Measurements from ENCODE around the gene CA9.

The CA9 gene

DNA sequence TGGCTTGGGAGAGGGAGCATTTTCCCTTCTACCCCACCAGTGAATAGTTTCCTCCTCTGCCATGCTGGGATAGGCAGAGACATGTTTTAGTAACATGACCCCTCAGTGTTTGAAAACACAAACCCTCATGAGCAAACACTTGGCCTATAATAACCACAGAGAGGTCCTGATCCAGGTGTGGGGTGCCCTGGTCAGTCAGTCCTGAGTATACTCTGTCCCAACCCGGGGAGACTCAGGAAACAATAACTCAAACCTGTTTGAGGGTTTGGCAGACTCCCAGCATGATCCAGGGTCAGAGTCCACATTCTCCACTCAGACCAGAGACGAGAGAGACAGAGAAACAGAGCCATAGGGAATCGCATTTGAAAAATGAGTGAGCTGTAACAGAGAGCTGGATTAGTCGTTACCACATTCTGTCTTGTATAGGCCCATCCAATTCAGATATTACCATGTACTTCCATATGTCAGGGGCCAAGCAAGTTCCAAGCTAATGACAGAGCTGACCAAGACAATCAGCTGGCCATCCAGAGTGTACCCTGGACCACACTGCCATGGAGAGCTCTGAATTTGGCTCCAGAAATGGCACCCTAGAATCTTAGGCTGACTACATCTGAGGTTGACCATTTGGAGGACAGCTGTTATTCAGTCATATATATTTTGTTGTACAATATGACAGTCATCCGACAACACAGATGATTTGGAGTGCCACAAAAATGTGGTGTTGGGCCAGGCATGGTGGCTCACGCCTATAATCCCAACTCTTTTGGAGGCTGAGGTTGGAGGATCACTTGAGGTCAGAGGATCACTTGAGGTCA lies 4.2 kb upstream of the CA9 start:
- H3K27me3 ChIP-seq (ENCODE audit: control insufficient read depth in 5 of 5, insufficient read depth in 4 of 5, low read length in 5 of 5): no peaks in the 10 kb centered on the region
- H3K36me3 ChIP-seq (ENCODE audit: control insufficient read depth in 5 of 5, insufficient read depth in 5 of 5, low read length in 5 of 5): no peaks in the 10 kb centered on the region
- H3K9me3 ChIP-seq (ENCODE audit: control insufficient read depth in 5 of 5, low read length in 5 of 5): no peaks in the 10 kb centered on the region
- H3K27ac ChIP-seq (ENCODE audit: low read depth, low read length): no peak overlapping the region
- H3K9ac ChIP-seq (ENCODE audit: low read length in 5 of 5): no peak overlapping the region
- peaks cover 0 to 18% (median 16%) of the 10 kb centered on the region in 5 donors for H3K4me1 ChIP-seq (ENCODE audit: control insufficient read depth in 5 of 5, insufficient read depth in 5 of 5, low read length in 5 of 5)
- H3K4me3 ChIP-seq (ENCODE audit: low read depth in 1 of 5, low read length in 5 of 5): no peak overlapping the region

DNA sequence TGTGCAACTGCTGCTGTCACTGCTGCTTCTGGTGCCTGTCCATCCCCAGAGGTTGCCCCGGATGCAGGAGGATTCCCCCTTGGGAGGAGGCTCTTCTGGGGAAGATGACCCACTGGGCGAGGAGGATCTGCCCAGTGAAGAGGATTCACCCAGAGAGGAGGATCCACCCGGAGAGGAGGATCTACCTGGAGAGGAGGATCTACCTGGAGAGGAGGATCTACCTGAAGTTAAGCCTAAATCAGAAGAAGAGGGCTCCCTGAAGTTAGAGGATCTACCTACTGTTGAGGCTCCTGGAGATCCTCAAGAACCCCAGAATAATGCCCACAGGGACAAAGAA lies 265 bp downstream of the CA9 start:
- Histone ChIP-seq H3K27ac (ENCODE audit: low read depth, low read length) (no peak overlapping the region), H3K9ac (ENCODE audit: low read length in 5 of 5) (no peak overlapping the region), H3K4me1 (ENCODE audit: control insufficient read depth in 5 of 5, insufficient read depth in 5 of 5, low read length in 5 of 5) (peaks cover 0 to 19% (median 17%) of the 10 kb centered on the region in 5 donors), H3K9me3 (ENCODE audit: control insufficient read depth in 5 of 5, low read length in 5 of 5) (no peaks in the 10 kb centered on the region), H3K4me3 (ENCODE audit: low read depth in 1 of 5, low read length in 5 of 5) (no peak overlapping the region), H3K36me3 (ENCODE audit: control insufficient read depth in 5 of 5, insufficient read depth in 5 of 5, low read length in 5 of 5) (no peaks in the 10 kb centered on the region), H3K27me3 (ENCODE audit: control insufficient read depth in 5 of 5, insufficient read depth in 4 of 5, low read length in 5 of 5) (peaks cover 0 to 6% (median 0%) of the 10 kb centered on the region in 5 donors)

DNA sequence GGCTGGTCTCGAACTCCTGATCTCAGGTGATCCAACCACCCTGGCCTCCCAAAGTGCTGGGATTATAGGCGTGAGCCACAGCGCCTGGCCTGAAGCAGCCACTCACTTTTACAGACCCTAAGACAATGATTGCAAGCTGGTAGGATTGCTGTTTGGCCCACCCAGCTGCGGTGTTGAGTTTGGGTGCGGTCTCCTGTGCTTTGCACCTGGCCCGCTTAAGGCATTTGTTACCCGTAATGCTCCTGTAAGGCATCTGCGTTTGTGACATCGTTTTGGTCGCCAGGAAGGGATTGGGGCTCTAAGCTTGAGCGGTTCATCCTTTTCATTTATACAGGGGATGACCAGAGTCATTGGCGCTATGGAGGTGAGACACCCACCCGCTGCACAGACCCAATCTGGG lies 1.5 kb downstream of the CA9 start:
- H3K36me3 ChIP-seq (ENCODE audit: control insufficient read depth in 5 of 5, insufficient read depth in 5 of 5, low read length in 5 of 5): no peaks in the 10 kb centered on the region
- H3K27ac ChIP-seq (ENCODE audit: low read depth, low read length): no peak overlapping the region
- H3K9me3 ChIP-seq (ENCODE audit: control insufficient read depth in 5 of 5, low read length in 5 of 5): no peaks in the 10 kb centered on the region
- H3K9ac ChIP-seq (ENCODE audit: low read length in 5 of 5): peak overlapping the region in 2 of 5 donors; percentile 59 to 70
- peaks cover 0 to 6% (median 0%) of the 10 kb centered on the region in 5 donors for H3K27me3 ChIP-seq (ENCODE audit: control insufficient read depth in 5 of 5, insufficient read depth in 4 of 5, low read length in 5 of 5)
- peaks cover 0 to 19% (median 17%) of the 10 kb centered on the region in 5 donors for H3K4me1 ChIP-seq (ENCODE audit: control insufficient read depth in 5 of 5, insufficient read depth in 5 of 5, low read length in 5 of 5)
- H3K4me3 ChIP-seq (ENCODE audit: low read depth in 1 of 5, low read length in 5 of 5): peak overlapping the region in 3 of 5 donors; percentile 57 to 65 (median 64)

DNA sequence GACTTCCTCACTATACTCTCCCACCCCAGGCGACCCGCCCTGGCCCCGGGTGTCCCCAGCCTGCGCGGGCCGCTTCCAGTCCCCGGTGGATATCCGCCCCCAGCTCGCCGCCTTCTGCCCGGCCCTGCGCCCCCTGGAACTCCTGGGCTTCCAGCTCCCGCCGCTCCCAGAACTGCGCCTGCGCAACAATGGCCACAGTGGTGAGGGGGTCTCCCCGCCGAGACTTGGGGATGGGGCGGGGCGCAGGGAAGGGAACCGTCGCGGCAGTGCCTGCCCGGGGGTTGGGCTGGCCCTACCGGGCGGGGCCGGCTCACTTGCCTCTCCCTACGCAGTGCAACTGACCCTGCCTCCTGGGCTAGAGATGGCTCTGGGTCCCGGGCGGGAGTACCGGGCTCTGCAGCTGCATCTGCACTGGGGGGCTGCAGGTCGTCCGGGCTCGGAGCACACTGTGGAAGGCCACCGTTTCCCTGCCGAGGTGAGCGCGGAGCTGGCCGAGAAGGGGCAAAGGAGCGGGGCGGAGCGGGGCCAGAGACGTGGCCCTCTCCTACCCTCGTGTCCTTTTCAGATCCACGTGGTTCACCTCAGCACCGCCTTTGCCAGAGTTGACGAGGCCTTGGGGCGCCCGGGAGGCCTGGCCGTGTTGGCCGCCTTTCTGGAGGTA lies 2.1 kb downstream of the CA9 start:
- Histone ChIP-seq H3K4me3 (ENCODE audit: low read depth in 1 of 5, low read length in 5 of 5) (peak overlapping the region in 4 of 5 donors; percentile 57 to 67 (median 64)), H3K9ac (ENCODE audit: low read length in 5 of 5) (peak overlapping the region in 2 of 5 donors; percentile 59 to 70), H3K27me3 (ENCODE audit: control insufficient read depth in 5 of 5, insufficient read depth in 4 of 5, low read length in 5 of 5) (peaks cover 0 to 6% (median 0%) of the 10 kb centered on the region in 5 donors), H3K36me3 (ENCODE audit: control insufficient read depth in 5 of 5, insufficient read depth in 5 of 5, low read length in 5 of 5) (no peaks in the 10 kb centered on the region), H3K9me3 (ENCODE audit: control insufficient read depth in 5 of 5, low read length in 5 of 5) (no peaks in the 10 kb centered on the region), H3K4me1 (ENCODE audit: control insufficient read depth in 5 of 5, insufficient read depth in 5 of 5, low read length in 5 of 5) (peaks cover 0 to 19% (median 17%) of the 10 kb centered on the region in 5 donors), H3K27ac (ENCODE audit: low read depth, low read length) (no peak overlapping the region)

DNA sequence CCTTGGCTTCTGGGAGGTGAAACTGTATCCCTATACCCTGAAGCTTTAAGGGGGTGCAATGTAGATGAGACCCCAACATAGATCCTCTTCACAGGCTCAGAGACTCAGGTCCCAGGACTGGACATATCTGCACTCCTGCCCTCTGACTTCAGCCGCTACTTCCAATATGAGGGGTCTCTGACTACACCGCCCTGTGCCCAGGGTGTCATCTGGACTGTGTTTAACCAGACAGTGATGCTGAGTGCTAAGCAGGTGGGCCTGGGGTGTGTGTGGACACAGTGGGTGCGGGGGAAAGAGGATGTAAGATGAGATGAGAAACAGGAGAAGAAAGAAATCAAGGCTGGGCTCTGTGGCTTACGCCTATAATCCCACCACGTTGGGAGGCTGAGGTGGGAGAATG lies 5.4 kb downstream of the CA9 start:
- no peak overlapping the region for H3K9ac ChIP-seq (ENCODE audit: low read length in 5 of 5)
- H3K36me3 ChIP-seq (ENCODE audit: control insufficient read depth in 5 of 5, insufficient read depth in 5 of 5, low read length in 5 of 5): peaks cover 0 to 24% (median 18%) of the 10 kb centered on the region in 5 donors
- H3K4me3 ChIP-seq (ENCODE audit: low read depth in 1 of 5, low read length in 5 of 5): no peak overlapping the region
- peaks cover 0 to 6% (median 0%) of the 10 kb centered on the region in 5 donors for H3K27me3 ChIP-seq (ENCODE audit: control insufficient read depth in 5 of 5, insufficient read depth in 4 of 5, low read length in 5 of 5)
- H3K27ac ChIP-seq (ENCODE audit: low read depth, low read length): no peak overlapping the region
- H3K9me3 ChIP-seq (ENCODE audit: control insufficient read depth in 5 of 5, low read length in 5 of 5): no peaks in the 10 kb centered on the region
- peaks cover 0 to 13% (median 11%) of the 10 kb centered on the region in 5 donors for H3K4me1 ChIP-seq (ENCODE audit: control insufficient read depth in 5 of 5, insufficient read depth in 5 of 5, low read length in 5 of 5)

DNA sequence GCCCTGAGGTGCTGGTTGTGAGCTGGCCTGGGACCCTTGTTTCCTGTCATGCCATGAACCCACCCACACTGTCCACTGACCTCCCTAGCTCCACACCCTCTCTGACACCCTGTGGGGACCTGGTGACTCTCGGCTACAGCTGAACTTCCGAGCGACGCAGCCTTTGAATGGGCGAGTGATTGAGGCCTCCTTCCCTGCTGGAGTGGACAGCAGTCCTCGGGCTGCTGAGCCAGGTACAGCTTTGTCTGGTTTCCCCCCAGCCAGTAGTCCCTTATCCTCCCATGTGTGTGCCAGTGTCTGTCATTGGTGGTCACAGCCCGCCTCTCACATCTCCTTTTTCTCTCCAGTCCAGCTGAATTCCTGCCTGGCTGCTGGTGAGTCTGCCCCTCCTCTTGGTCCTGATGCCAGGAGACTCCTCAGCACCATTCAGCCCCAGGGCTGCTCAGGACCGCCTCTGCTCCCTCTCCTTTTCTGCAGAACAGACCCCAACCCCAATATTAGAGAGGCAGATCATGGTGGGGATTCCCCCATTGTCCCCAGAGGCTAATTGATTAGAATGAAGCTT lies 6.1 kb downstream of the CA9 start:
- Histone ChIP-seq H3K36me3 (ENCODE audit: control insufficient read depth in 5 of 5, insufficient read depth in 5 of 5, low read length in 5 of 5) (peaks cover 0 to 31% (median 22%) of the 10 kb centered on the region in 5 donors), H3K4me3 (ENCODE audit: low read depth in 1 of 5, low read length in 5 of 5) (no peak overlapping the region), H3K9ac (ENCODE audit: low read length in 5 of 5) (no peak overlapping the region), H3K4me1 (ENCODE audit: control insufficient read depth in 5 of 5, insufficient read depth in 5 of 5, low read length in 5 of 5) (peaks cover 2 to 13% (median 11%) of the 10 kb centered on the region in 5 donors), H3K27me3 (ENCODE audit: control insufficient read depth in 5 of 5, insufficient read depth in 4 of 5, low read length in 5 of 5) (peaks cover 0 to 6% (median 0%) of the 10 kb centered on the region in 5 donors), H3K27ac (ENCODE audit: low read depth, low read length) (no peak overlapping the region), H3K9me3 (ENCODE audit: control insufficient read depth in 5 of 5, low read length in 5 of 5) (no peaks in the 10 kb centered on the region)

DNA sequence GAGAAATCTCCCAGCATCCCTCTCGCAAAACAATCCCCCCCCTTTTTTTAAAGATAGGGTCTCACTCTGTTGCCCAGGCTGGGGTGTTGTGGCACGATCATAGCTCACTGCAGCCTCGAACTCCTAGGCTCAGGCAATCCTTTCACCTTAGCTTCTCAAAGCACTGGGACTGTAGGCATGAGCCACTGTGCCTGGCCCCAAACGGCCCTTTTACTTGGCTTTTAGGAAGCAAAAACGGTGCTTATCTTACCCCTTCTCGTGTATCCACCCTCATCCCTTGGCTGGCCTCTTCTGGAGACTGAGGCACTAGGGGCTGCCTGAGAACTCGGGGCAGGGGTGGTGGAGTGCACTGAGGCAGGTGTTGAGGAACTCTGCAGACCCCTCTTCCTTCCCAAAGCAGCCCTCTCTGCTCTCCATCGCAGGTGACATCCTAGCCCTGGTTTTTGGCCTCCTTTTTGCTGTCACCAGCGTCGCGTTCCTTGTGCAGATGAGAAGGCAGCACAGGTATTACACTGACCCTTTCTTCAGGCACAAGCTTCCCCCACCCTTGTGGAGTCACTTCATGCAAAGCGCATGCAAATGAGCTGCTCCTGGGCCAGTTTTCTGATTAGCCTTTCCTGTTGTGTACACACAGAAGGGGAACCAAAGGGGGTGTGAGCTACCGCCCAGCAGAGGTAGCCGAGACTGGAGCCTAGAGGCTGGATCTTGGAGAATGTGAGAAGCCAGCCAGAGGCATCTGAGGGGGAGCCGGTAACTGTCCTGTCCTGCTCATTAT lies 6.8 kb downstream of the CA9 start:
- H3K9me3 ChIP-seq (ENCODE audit: control insufficient read depth in 5 of 5, low read length in 5 of 5): no peaks in the 10 kb centered on the region

DNA sequence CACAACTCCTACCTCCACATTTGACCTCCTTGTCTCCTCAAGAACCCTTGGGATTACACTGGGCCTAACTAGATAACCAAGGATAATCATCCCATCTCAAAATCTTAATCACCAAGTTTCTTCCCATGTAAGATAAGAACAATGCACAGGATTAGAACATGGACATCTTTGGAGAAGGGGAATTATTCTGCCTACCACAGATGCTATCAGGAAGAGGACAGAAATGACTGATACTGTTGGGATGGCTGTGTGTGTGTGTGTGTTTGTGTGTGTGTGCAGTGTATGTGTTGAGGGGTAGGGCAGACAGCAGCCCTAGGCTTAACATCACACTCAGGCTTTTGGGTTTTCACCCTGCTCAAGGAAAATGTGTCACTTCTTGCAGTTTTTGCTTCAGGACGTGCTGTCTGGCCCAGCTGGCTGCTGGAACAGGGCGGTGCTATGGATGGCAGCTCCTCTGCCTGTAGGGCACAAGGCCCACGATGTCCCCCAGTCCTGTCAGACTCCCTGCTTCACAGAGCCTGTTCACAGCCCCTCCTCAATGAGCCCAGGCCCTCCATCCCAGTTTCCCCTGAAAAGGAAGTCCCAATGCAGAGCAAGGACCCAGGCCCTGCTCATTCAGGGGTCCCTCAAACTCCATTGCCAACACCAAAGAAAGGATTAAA lies 7.7 kb downstream of the CA9 start:
- peaks cover 0 to 2% (median 0%) of the 10 kb centered on the region in 5 donors for H3K27me3 ChIP-seq (ENCODE audit: control insufficient read depth in 5 of 5, insufficient read depth in 4 of 5, low read length in 5 of 5)
- H3K4me3 ChIP-seq (ENCODE audit: low read depth in 1 of 5, low read length in 5 of 5): no peak overlapping the region
- no peak overlapping the region for H3K9ac ChIP-seq (ENCODE audit: low read length in 5 of 5)
- H3K36me3 ChIP-seq (ENCODE audit: control insufficient read depth in 5 of 5, insufficient read depth in 5 of 5, low read length in 5 of 5): peaks cover 0 to 43% (median 28%) of the 10 kb centered on the region in 5 donors
- H3K27ac ChIP-seq (ENCODE audit: low read depth, low read length): no peak overlapping the region
- no peaks in the 10 kb centered on the region for H3K9me3 ChIP-seq (ENCODE audit: control insufficient read depth in 5 of 5, low read length in 5 of 5)
- peaks cover 0 to 3% (median 0%) of the 10 kb centered on the region in 5 donors for H3K4me1 ChIP-seq (ENCODE audit: control insufficient read depth in 5 of 5, insufficient read depth in 5 of 5, low read length in 5 of 5)

More for the DNA sequence above, 6.8 kb downstream of the CA9 start:
- peaks cover 0 to 38% (median 28%) of the 10 kb centered on the region in 5 donors for H3K36me3 ChIP-seq (ENCODE audit: control insufficient read depth in 5 of 5, insufficient read depth in 5 of 5, low read length in 5 of 5)
- H3K27me3 ChIP-seq (ENCODE audit: control insufficient read depth in 5 of 5, insufficient read depth in 4 of 5, low read length in 5 of 5): peaks cover 0 to 6% (median 0%) of the 10 kb centered on the region in 5 donors
- H3K4me1 ChIP-seq (ENCODE audit: control insufficient read depth in 5 of 5, insufficient read depth in 5 of 5, low read length in 5 of 5): peaks cover 2 to 10% (median 8%) of the 10 kb centered on the region in 5 donors
- H3K4me3 ChIP-seq (ENCODE audit: low read depth in 1 of 5, low read length in 5 of 5): no peak overlapping the region
- no peak overlapping the region for H3K27ac ChIP-seq (ENCODE audit: low read depth, low read length)
- no peak overlapping the region for H3K9ac ChIP-seq (ENCODE audit: low read length in 5 of 5)

DNA sequence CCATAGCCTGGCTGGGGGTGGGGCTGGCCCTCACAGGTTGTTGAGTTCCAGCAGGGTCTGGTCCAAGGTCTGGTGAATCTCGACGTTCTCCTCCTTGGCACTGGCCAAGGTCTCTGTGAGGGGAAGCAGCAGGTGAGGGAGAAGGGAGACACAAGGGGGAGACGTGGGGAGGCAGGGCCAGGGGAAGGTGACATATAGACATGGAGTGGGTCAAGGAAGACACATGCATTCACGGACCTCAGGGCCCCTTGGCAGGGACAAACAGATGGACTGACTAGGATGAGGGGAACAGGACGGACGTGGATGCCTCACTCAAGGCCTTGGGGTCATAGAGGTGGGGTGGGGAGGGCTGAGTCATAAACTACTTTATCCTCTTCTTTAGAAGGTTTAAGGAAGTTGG lies 8.3 kb downstream of the CA9 start:
- Histone ChIP-seq H3K9me3 (ENCODE audit: control insufficient read depth in 5 of 5, low read length in 5 of 5) (no peaks in the 10 kb centered on the region), H3K4me1 (ENCODE audit: control insufficient read depth in 5 of 5, insufficient read depth in 5 of 5, low read length in 5 of 5) (peaks cover 0 to 3% (median 2%) of the 10 kb centered on the region in 5 donors), H3K27me3 (ENCODE audit: control insufficient read depth in 5 of 5, insufficient read depth in 4 of 5, low read length in 5 of 5) (no peaks in the 10 kb centered on the region), H3K9ac (ENCODE audit: low read length in 5 of 5) (no peak overlapping the region), H3K4me3 (ENCODE audit: low read depth in 1 of 5, low read length in 5 of 5) (no peak overlapping the region), H3K27ac (ENCODE audit: low read depth, low read length) (no peak overlapping the region), H3K36me3 (ENCODE audit: control insufficient read depth in 5 of 5, insufficient read depth in 5 of 5, low read length in 5 of 5) (peaks cover 0 to 43% (median 28%) of the 10 kb centered on the region in 5 donors)
